GM12878 (cell line): ENCODE results near the gene HDAC7. TPM values are rescaled to one million over a fixed set of nuclear protein-coding genes. Genes with fewer than 3 reads are reported as not detected.

Experiments
- ATAC-seq: fragments of 200-7000 bp; cut with Tn5 transposase; 3 replicates; pipeline ENCODE4 v1.9.1; 2020; ENCODE audit warnings: mild to moderate bottlenecking, moderate library complexity
- BruUV-seq: library from RNA; stranded (reverse); fragments of 400-500 nt; replicated peaks from 2 replicates; lab custom pipeline; 2021; lab: Mats Ljungman, UMichigan
- CTCF ChIA-PET: fragments of 300-600 bp; sonication (Branson Sonifier 250); formaldehyde crosslinking; extraction: SDS; loops from one replicate; lab custom pipeline; 2021; ENCODE audit warnings: inconsistent platforms; lab: Yijun Ruan, JAX
- POLR2A ChIA-PET: fragments of 350-600 bp; formaldehyde crosslinking; extraction: SDS; loops from one replicate; lab custom pipeline; 2021; ENCODE audit warnings: inconsistent platforms; lab: Charles Lee
- RAD21 ChIA-PET: fragments of 300-600 bp; sonication (Branson Sonifier 250); formaldehyde crosslinking; loops from one replicate; lab custom pipeline; 2023; ENCODE audit warnings: antibody characterized with exemption; ENCODE audit not compliant: unreplicated experiment; lab: Charles Lee
- SMC1A ChIA-PET: fragments of 300-600 bp; sonication (Branson Sonifier 250); formaldehyde crosslinking; loops from one replicate; lab custom pipeline; 2023; ENCODE audit not compliant: unreplicated experiment, uncharacterized antibody; lab: Charles Lee
- DNase-seq: peaks from one replicate; pipeline ENCODE4 v3.0.0-alpha.2; 2011; ENCODE audit warnings: low read depth, low spot score
- FAIRE-seq: peaks from 3 replicates; lab custom pipeline; 2011; peaks lifted over from hg19 to GRCh38; lab: Jason Lieb, UNC
- H2AFZ ChIP-seq: 2 replicates; pipeline ENCODE4 v1.6.0; 2011; ENCODE audit warnings: low read depth, low read length, control low read depth; ENCODE audit not compliant: control insufficient read depth
- H3K27ac ChIP-seq: 2 replicates; pipeline ENCODE4 v1.5.1; 2011; ENCODE audit warnings: control low read depth; ENCODE audit not compliant: control insufficient read depth, insufficient read depth
- H3K27me3 ChIP-seq, 2 experiments: replicated peaks in 1 of 2; 2 replicates each; pipeline versions ENCODE4 v1.6.0 to v1.6.1; 2011; ENCODE audit warnings: low read length in 1 of 2; ENCODE audit not compliant: control insufficient read depth in 2 of 2, insufficient read depth in 2 of 2
- H3K36me3 ChIP-seq, 2 experiments: 2 replicates each; pipeline ENCODE4 v1.5.1; 2011; ENCODE audit warnings: low read length in 1 of 2; ENCODE audit not compliant: control insufficient read depth in 2 of 2, insufficient read depth in 2 of 2
- H3K4me1 ChIP-seq: 2 replicates; pipeline ENCODE4 v1.6.1; 2011; ENCODE audit warnings: mild to moderate bottlenecking, low read length, moderate library complexity, mixed read lengths; ENCODE audit not compliant: control insufficient read depth, insufficient read depth
- H3K4me2 ChIP-seq: 2 replicates; pipeline ENCODE4 v1.6.0; 2011; ENCODE audit warnings: control low read depth; ENCODE audit not compliant: control insufficient read depth, insufficient read depth
- H3K4me3 ChIP-seq: fragments of 200-600 bp; sonication (generic); 2 replicates; pipeline ENCODE4 v1.5.1; 2016
- H3K79me2 ChIP-seq: 2 replicates; pipeline ENCODE4 v1.6.0; 2011; ENCODE audit warnings: low read length; ENCODE audit not compliant: control insufficient read depth, insufficient read depth
- H3K9ac ChIP-seq: 2 replicates; pipeline ENCODE4 v1.8.0; 2011; ENCODE audit warnings: low read length, control low read depth, mixed read lengths; ENCODE audit not compliant: control insufficient read depth, insufficient read depth
- H3K9me3 ChIP-seq: replicated peaks from 3 replicates; pipeline ENCODE4 v1.5.1; 2011; ENCODE audit warnings: mild to moderate bottlenecking, low read length; ENCODE audit not compliant: control insufficient read depth, insufficient read depth
- H4K20me1 ChIP-seq: 2 replicates; pipeline ENCODE4 v1.6.0; 2011; ENCODE audit not compliant: control insufficient read depth, insufficient read depth
- CHD2 ChIP-seq: IDR thresholded peaks from 2 replicates; pipeline ENCODE4 v1.6.1; 2011; ENCODE audit warnings: low read depth, low read length, improper control_type of control experiment, borderline replicate concordance
- CHD4 ChIP-seq: fragments of 200-600 bp; sonication (generic); IDR thresholded peaks from 2 replicates; pipeline ENCODE4 v1.6.1; 2016; ENCODE audit warnings: mild to moderate bottlenecking
- E2F8 ChIP-seq: fragments of 450-650 bp; IDR thresholded peaks from 2 replicates; pipeline ENCODE4 v1.6.1; 2018; ENCODE audit warnings: mild to moderate bottlenecking, low read depth, moderate library complexity; ENCODE audit not compliant: partially characterized antibody
- FOXM1 ChIP-seq: IDR thresholded peaks from 2 replicates; pipeline ENCODE4 v1.6.1; 2012; ENCODE audit warnings: low read depth, mild to moderate bottlenecking, inconsistent platforms, low read length, moderate library complexity
- KAT2A ChIP-seq: conservative IDR thresholded peaks from 2 replicates; pipeline ENCODE4 v1.6.1; 2011; ENCODE audit warnings: low read depth, low read length; ENCODE audit not compliant: control insufficient read depth
- NFXL1 ChIP-seq: fragments of 450-650 bp; IDR thresholded peaks from 2 replicates; pipeline ENCODE4 v1.6.1; 2017; ENCODE audit warnings: antibody characterized with exemption, mild to moderate bottlenecking, borderline replicate concordance
- NR2C1 ChIP-seq: fragments of 450-650 bp; IDR thresholded peaks from 2 replicates; pipeline ENCODE4 v1.6.1; 2017; ENCODE audit warnings: antibody characterized with exemption, mild to moderate bottlenecking, moderate library complexity
- PBX3 ChIP-seq: IDR thresholded peaks from 2 replicates; pipeline ENCODE4 v1.6.1; 2011; ENCODE audit warnings: mild to moderate bottlenecking, low read depth, low read length, moderate library complexity; ENCODE audit not compliant: insufficient replicate concordance
- RBBP5 ChIP-seq: fragments of 200-600 bp; sonication (generic); conservative IDR thresholded peaks from 2 replicates; pipeline ENCODE4 v1.6.1; 2016
- RCOR1 ChIP-seq: conservative IDR thresholded peaks from 2 replicates; pipeline ENCODE4 v1.6.1; 2012; ENCODE audit warnings: low read depth, low read length, improper control_type of control experiment
- RELB ChIP-seq: fragments of 450-650 bp; IDR thresholded peaks from 2 replicates; pipeline ENCODE4 v1.6.1; 2017; ENCODE audit warnings: low read depth, mild to moderate bottlenecking, moderate library complexity
- SP1 ChIP-seq: IDR thresholded peaks from one replicate; pipeline ENCODE4 v1.6.1; 2011; ENCODE audit warnings: low read depth, low read length
- YY1 ChIP-seq: IDR thresholded peaks from 2 replicates; pipeline ENCODE4 v1.6.1; 2011; ENCODE audit warnings: low read depth, mild to moderate bottlenecking, low read length
- ZNF217 ChIP-seq: fragments of 450-650 bp; IDR thresholded peaks from 2 replicates; pipeline ENCODE4 v1.6.1; 2017; ENCODE audit warnings: antibody characterized with exemption, mild to moderate bottlenecking
- WGBS: methylation state at CpG from one replicate; pipeline ENCODE4 v1.1.6; 2016; ENCODE audit warnings: low lambda C conversion rate; ENCODE audit not compliant: insufficient replicate concordance, insufficient coverage; ENCODE audit errors: missing lambda C conversion rate; 5-methylcytosine and 5-hydroxymethylcytosine counted together
- in situ Hi-C: fragments of 300-500 bp; cut with MboI; formaldehyde crosslinking; loops from 9 replicates; pipeline ENCODE4 v1.14.3; 2018; ENCODE audit warnings: mixed read lengths
- intact Hi-C: fragments of 100-400 bp; cut with micrococcal nuclease; formaldehyde crosslinking; loops from one replicate; pipeline ENCODE4 v1.14.2; 2022; ENCODE audit not compliant: unreplicated experiment
- polyA plus RNA-seq, 11 experiments: library from polyadenylated mRNA; depleted of rRNA in 4 of 11; unstranded in 6 of 11; stranded (reverse) in 5 of 11; fragments of >200 nt; fragmentation: Nextera tagmentation in 4 of 11; fragmentation: Illumina TruSeq in 1 of 11; extraction: Ambion mirVana in 4 of 11; extraction: Trizol in 1 of 11; gene quantifications; 1 replicate in 1 of 11; 2 replicates in 10 of 11; pipeline versions ENCODE4 v1.2.1 to v1.2.3, GENCODE V29; 2011 to 2016; ENCODE audit warnings: inconsistent platforms in 2 of 11, missing spikeins in 2 of 11, low read depth in 1 of 11
- total RNA-seq, 4 experiments: library from RNA; depleted of rRNA in 3 of 4; stranded (reverse); fragments of >200 nt in 3 of 4; fragmentation: Illumina TruSeq in 1 of 4; extraction: Trizol in 1 of 4; gene quantifications; 2 replicates each; pipeline versions ENCODE4 v1.2.1 to v1.2.3, GENCODE V29; 2013 to 2021
- TF ChIP-seq, protein P1 (sequence below): fragments of 450-650 bp; IDR thresholded peaks from 2 replicates; pipeline ENCODE4 v1.6.1; 2017; ENCODE audit warnings: mild to moderate bottlenecking, moderate library complexity

The HDAC7 gene
- total and polyA plus RNA-seq, 10 of the 15 experiments (the other 5 are each of a cell fraction or from before 2014, with no cell fraction given), result 0.47 to 18.3 (median 5.4) TPM

- WGBS, result 91% methylated on average over 7 of the region's 8 CpGs
- DNase-seq (no peak), FAIRE-seq (no peak), ATAC-seq (no peak)
- RAD21 ChIA-PET, result interaction anchor here (1.2 to 1.5 kb wide), 2 partner anchors 28 to 34 kb away, joined by 4 to 5 read pairs; no protein-coding TSS in a partner anchor
- Histone ChIP-seq H2AFZ (no peak overlapping the region), H3K9me3 (no peaks in the 10 kb centered on the region), H3K4me3 (no peak overlapping the region), H3K79me2 (peaks cover 6% of the 10 kb centered on the region), H3K4me1 (peaks cover 35% of the 10 kb centered on the region), H4K20me1 (no peaks in the 10 kb centered on the region), H3K27ac (no peak overlapping the region), H3K36me3 (no peaks in the 10 kb centered on the region; a peak in 1 of 4 replicates), H3K27me3 (no peaks in the 10 kb centered on the region; a peak in 1 of 4 replicates), H3K9ac (no peak overlapping the region), H3K4me2 (no peak overlapping the region)
- SMC1A ChIA-PET, result interaction anchor here (1.0 kb wide), 1 partner anchor 64 kb away, joined by 3 read pairs; no protein-coding TSS in a partner anchor
- BruUV-seq, result no TSS peak
- intact Hi-C loops, result no loop called here
- POLR2A ChIA-PET, result no interaction called here
- CTCF ChIA-PET, result interaction anchor here (0.6 kb wide), 1 partner anchor 152 kb away, joined by 3 read pairs; no protein-coding TSS in a partner anchor
- in situ Hi-C loops, result no loop called here
- TF ChIP-seq SP1, result no peak
- TF ChIP-seq RELB, result no peak
- no peak for TF ChIP-seq CHD4
- TF ChIP-seq PBX3, result no peak
- TF ChIP-seq, protein P1, sequence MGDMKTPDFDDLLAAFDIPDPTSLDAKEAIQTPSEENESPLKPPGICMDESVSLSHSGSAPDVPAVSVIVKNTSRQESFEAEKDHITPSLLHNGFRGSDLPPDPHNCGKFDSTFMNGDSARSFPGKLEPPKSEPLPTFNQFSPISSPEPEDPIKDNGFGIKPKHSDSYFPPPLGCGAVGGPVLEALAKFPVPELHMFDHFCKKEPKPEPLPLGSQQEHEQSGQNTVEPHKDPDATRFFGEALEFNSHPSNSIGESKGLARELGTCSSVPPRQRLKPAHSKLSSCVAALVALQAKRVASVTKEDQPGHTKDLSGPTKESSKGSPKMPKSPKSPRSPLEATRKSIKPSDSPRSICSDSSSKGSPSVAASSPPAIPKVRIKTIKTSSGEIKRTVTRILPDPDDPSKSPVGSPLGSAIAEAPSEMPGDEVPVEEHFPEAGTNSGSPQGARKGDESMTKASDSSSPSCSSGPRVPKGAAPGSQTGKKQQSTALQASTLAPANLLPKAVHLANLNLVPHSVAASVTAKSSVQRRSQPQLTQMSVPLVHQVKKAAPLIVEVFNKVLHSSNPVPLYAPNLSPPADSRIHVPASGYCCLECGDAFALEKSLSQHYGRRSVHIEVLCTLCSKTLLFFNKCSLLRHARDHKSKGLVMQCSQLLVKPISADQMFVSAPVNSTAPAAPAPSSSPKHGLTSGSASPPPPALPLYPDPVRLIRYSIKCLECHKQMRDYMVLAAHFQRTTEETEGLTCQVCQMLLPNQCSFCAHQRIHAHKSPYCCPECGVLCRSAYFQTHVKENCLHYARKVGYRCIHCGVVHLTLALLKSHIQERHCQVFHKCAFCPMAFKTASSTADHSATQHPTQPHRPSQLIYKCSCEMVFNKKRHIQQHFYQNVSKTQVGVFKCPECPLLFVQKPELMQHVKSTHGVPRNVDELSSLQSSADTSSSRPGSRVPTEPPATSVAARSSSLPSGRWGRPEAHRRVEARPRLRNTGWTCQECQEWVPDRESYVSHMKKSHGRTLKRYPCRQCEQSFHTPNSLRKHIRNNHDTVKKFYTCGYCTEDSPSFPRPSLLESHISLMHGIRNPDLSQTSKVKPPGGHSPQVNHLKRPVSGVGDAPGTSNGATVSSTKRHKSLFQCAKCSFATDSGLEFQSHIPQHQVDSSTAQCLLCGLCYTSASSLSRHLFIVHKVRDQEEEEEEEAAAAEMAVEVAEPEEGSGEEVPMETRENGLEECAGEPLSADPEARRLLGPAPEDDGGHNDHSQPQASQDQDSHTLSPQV, result no peak
- TF ChIP-seq RBBP5, result no peak
- no peak for TF ChIP-seq E2F8
- TF ChIP-seq YY1, result no peak
- TF ChIP-seq CHD2, result no peak
- TF ChIP-seq NR2C1, result no peak
- no peak for TF ChIP-seq FOXM1
- TF ChIP-seq RCOR1, result no peak
- no peak for TF ChIP-seq ZNF217
- no peak for TF ChIP-seq KAT2A
- TF ChIP-seq NFXL1, result no peak
These were observed 15.5 kb downstream of the HDAC7 start for GRCh38 chr12:47804171-47804570.
